H9 (cell line): ENCODE data around the gene PRPF6. TPM values are rescaled to one million over a fixed set of nuclear protein-coding genes. Genes with fewer than 3 reads are reported as not detected.

Experiments used
- DNase-seq: peaks from one replicate; pipeline ENCODE4 v3.0.0-alpha.2; 2017
- H2AFZ ChIP-seq: one replicate; pipeline ENCODE4 v1.6.1; 2013; ENCODE audit warnings: mild to moderate bottlenecking, low read length, control low read depth, moderate library complexity
- H2AK5ac ChIP-seq: 2 replicates; pipeline ENCODE4 v1.6.1; 2013; ENCODE audit warnings: low read length, control low read depth, mixed read lengths; ENCODE audit not compliant: insufficient read length
- H2BK120ac ChIP-seq: one replicate; pipeline ENCODE4 v1.6.1; 2013; ENCODE audit warnings: low read depth, mild to moderate bottlenecking, low read length, control low read depth, inconsistent platforms; ENCODE audit not compliant: poor library complexity, severe bottlenecking
- H2BK12ac ChIP-seq: 2 replicates; pipeline ENCODE4 v1.6.1; 2013; ENCODE audit warnings: low read length, control low read depth, mixed read lengths, low read depth; ENCODE audit not compliant: insufficient read length
- H2BK15ac ChIP-seq: 2 replicates; pipeline ENCODE4 v1.6.1; 2013; ENCODE audit warnings: low read depth, low read length, control low read depth
- H2BK20ac ChIP-seq: one replicate; pipeline ENCODE4 v1.6.1; 2013; ENCODE audit warnings: low read depth, mild to moderate bottlenecking, low read length, control low read depth, inconsistent platforms; ENCODE audit not compliant: poor library complexity, severe bottlenecking
- H2BK5ac ChIP-seq: 2 replicates; pipeline ENCODE4 v1.6.1; 2013; ENCODE audit warnings: low read length, control low read depth, mixed read lengths; ENCODE audit not compliant: insufficient read length
- H3K14ac ChIP-seq: 2 replicates; pipeline ENCODE4 v1.6.1; 2013; ENCODE audit warnings: low read length, control low read depth; ENCODE audit not compliant: insufficient read depth
- H3K18ac ChIP-seq: 2 replicates; pipeline ENCODE4 v1.6.1; 2013; ENCODE audit warnings: low read depth, mild to moderate bottlenecking, mixed read lengths, low read length, control low read depth; ENCODE audit not compliant: insufficient read length
- H3K23ac ChIP-seq: 2 replicates; pipeline ENCODE4 v1.6.1; 2013; ENCODE audit warnings: low read length, control low read depth, mixed read lengths, low read depth; ENCODE audit not compliant: insufficient read length
- H3K23me2 ChIP-seq: 2 replicates; pipeline ENCODE4 v1.6.1; 2013; ENCODE audit warnings: low read depth, mild to moderate bottlenecking, mixed read lengths, low read length, control low read depth; ENCODE audit not compliant: insufficient read length, poor library complexity, severe bottlenecking
- H3K27ac ChIP-seq: 2 replicates; pipeline ENCODE4 v1.5.1; 2013; ENCODE audit warnings: low read length, control low read depth, mixed read lengths, low read depth; ENCODE audit not compliant: insufficient read length
- H3K27me3 ChIP-seq: 2 replicates; pipeline ENCODE4 v1.6.1; 2013; ENCODE audit warnings: low read length, control low read depth, inconsistent platforms; ENCODE audit not compliant: insufficient read depth
- H3K4ac ChIP-seq: 2 replicates; pipeline ENCODE4 v1.6.1; 2013; ENCODE audit warnings: low read depth, mild to moderate bottlenecking, control low read depth, inconsistent platforms, low read length, moderate library complexity
- H3K4me1 ChIP-seq: 2 replicates; pipeline ENCODE4 v1.6.1; 2013; ENCODE audit warnings: low read length, control low read depth, inconsistent platforms; ENCODE audit not compliant: insufficient read depth
- H3K4me2 ChIP-seq: 2 replicates; pipeline ENCODE4 v1.6.1; 2013; ENCODE audit warnings: low read length, control low read depth, mixed read lengths; ENCODE audit not compliant: insufficient read length, insufficient read depth
- H3K56ac ChIP-seq: 2 replicates; pipeline ENCODE4 v1.6.1; 2013; ENCODE audit warnings: low read depth, mild to moderate bottlenecking, mixed read lengths, low read length, control low read depth; ENCODE audit not compliant: insufficient read length
- H3K79me1 ChIP-seq: 2 replicates; pipeline ENCODE4 v1.6.1; 2013; ENCODE audit warnings: low read depth, mild to moderate bottlenecking, moderate library complexity, low read length, control low read depth, inconsistent platforms; ENCODE audit not compliant: insufficient read depth, poor library complexity, severe bottlenecking
- H3K79me2 ChIP-seq: 2 replicates; pipeline ENCODE4 v1.6.1; 2013; ENCODE audit warnings: low read length, control low read depth, inconsistent platforms; ENCODE audit not compliant: insufficient read depth
- H3K9ac ChIP-seq: 2 replicates; pipeline ENCODE4 v1.6.1; 2013; ENCODE audit warnings: low read length, control low read depth, mixed read lengths; ENCODE audit not compliant: insufficient read length; ENCODE audit errors: extremely low read depth
- H3K9me3 ChIP-seq: one replicate; pipeline ENCODE4 v1.6.1; 2013; ENCODE audit warnings: low read depth, low read length, inconsistent platforms; ENCODE audit not compliant: control insufficient read depth
- H3T11ph ChIP-seq: one replicate; pipeline ENCODE4 v1.6.1; 2013; ENCODE audit warnings: mild to moderate bottlenecking, low read length, control low read depth, inconsistent platforms
- H4K20me1 ChIP-seq: one replicate; pipeline ENCODE4 v1.6.1; 2013; ENCODE audit not compliant: control insufficient read depth, insufficient read length, insufficient read depth
- H4K5ac ChIP-seq: 2 replicates; pipeline ENCODE4 v1.6.1; 2013; ENCODE audit warnings: low read depth, mild to moderate bottlenecking, mixed read lengths, low read length, control low read depth; ENCODE audit not compliant: insufficient read length
- H4K8ac ChIP-seq: replicated peaks from 2 replicates; pipeline ENCODE4 v1.6.1; 2013; ENCODE audit warnings: low read length, control low read depth, mixed read lengths, low read depth; ENCODE audit not compliant: insufficient read length
- H4K91ac ChIP-seq: 2 replicates; pipeline ENCODE4 v1.6.1; 2013; ENCODE audit warnings: low read depth, mild to moderate bottlenecking, moderate library complexity, mixed read lengths, low read length, control low read depth; ENCODE audit not compliant: insufficient read length
- H3K27ac Mint-ChIP-seq, 3 experiments: 2 replicates in 2 of 3; 3 replicates in 1 of 3; pipeline ENCODE4 v1.8.0; 2020 to 2021; ENCODE audit warnings: mixed read lengths in 3 of 3, mild to moderate bottlenecking in 1 of 3, moderate library complexity in 1 of 3
- H3K27me3 Mint-ChIP-seq: 2 replicates; pipeline ENCODE4 v1.8.0; 2021; ENCODE audit warnings: low read depth, mild to moderate bottlenecking, moderate library complexity, mixed read lengths
- H3K36me3 Mint-ChIP-seq, 3 experiments: 2 replicates in 2 of 3; 3 replicates in 1 of 3; pipeline ENCODE4 v1.8.0; 2020 to 2021; ENCODE audit warnings: low read depth in 3 of 3, mixed read lengths in 3 of 3; ENCODE audit not compliant: insufficient read depth in 1 of 3
- H3K4me1 Mint-ChIP-seq, 2 experiments: 2 replicates each; pipeline ENCODE4 v1.8.0; 2020; ENCODE audit warnings: mixed read lengths in 2 of 2
- H3K4me3 Mint-ChIP-seq, 2 experiments: 2 replicates in 1 of 2; 3 replicates in 1 of 2; pipeline ENCODE4 v1.8.0; 2020 to 2021; ENCODE audit warnings: mild to moderate bottlenecking in 2 of 2, mixed read lengths in 2 of 2, moderate library complexity in 1 of 2
- H3K9me3 Mint-ChIP-seq, 2 experiments: 2 replicates in 1 of 2; 3 replicates in 1 of 2; pipeline ENCODE4 v1.8.0; 2020; ENCODE audit warnings: mild to moderate bottlenecking in 2 of 2, mixed read lengths in 2 of 2, moderate library complexity in 1 of 2
- CTCF ChIP-seq: fragments of 200-600 bp; sonication (generic); conservative IDR thresholded peaks from 3 replicates; pipeline ENCODE4 v1.8.0; 2021; ENCODE audit warnings: antibody characterized with exemption, mild to moderate bottlenecking
- WGBS: extraction: QIAGEN DNeasy Blood & Tissue Kit; methylation state at CpG from one replicate; pipeline ENCODE4 v1.1.7; 2013; ENCODE audit warnings: missing lambda C conversion rate, low lambda C conversion rate, mixed read lengths; ENCODE audit not compliant: insufficient read length; ENCODE audit errors: extremely low coverage; 5-methylcytosine and 5-hydroxymethylcytosine counted together
- total RNA-seq: library from RNA; stranded (reverse); gene quantifications from 2 replicates; pipeline ENCODE4 v1.2.1, GENCODE V29; 2021

The PRPF6 gene
- total RNA-seq, 1 experiment from 2014 or later = 87.9 TPM

- H3K18ac ChIP-seq = no peak overlapping the region
- H2BK120ac ChIP-seq = no peak overlapping the region
- H3K4me1 ChIP-seq = no peaks in the 10 kb centered on the region; the same call in 1 of the 2 replicates
- H4K5ac ChIP-seq = no peak overlapping the region
- no peak overlapping the region for H3K4ac ChIP-seq
- H2BK12ac ChIP-seq = no peak overlapping the region
- no peak overlapping the region for H3T11ph ChIP-seq
- peaks cover 2% of the 10 kb centered on the region for H3K23me2 ChIP-seq
- no peak for TF ChIP-seq CTCF
- no peaks in the 10 kb centered on the region for H3K27me3 ChIP-seq
- DNase-seq = no peak
- no CpG with 5 or more reads among the region's 31 CpGs for WGBS
- H3K4me2 ChIP-seq = no peak overlapping the region
- H3K27me3 Mint-ChIP-seq = peaks cover 7% of the 10 kb centered on the region
- H3K14ac ChIP-seq = no peak overlapping the region; the same call in 1 of the 2 replicates
- H3K4me1 Mint-ChIP-seq = peaks cover 21 to 23% of the 10 kb centered on the region in 2 experiments
- H4K8ac ChIP-seq = no peak overlapping the region
- H3K79me1 ChIP-seq = no peaks in the 10 kb centered on the region
- H4K20me1 ChIP-seq = no peaks in the 10 kb centered on the region
- H3K56ac ChIP-seq = no peak overlapping the region
- no peak overlapping the region for H4K91ac ChIP-seq
- no peak overlapping the region for H2AK5ac ChIP-seq
- H2BK20ac ChIP-seq = no peak overlapping the region
- H3K23ac ChIP-seq = no peak overlapping the region
- no peak overlapping the region for H2BK5ac ChIP-seq
- no peak overlapping the region for H3K27ac ChIP-seq
- H3K79me2 ChIP-seq = no peaks in the 10 kb centered on the region
- no peaks in the 10 kb centered on the region for H3K9me3 ChIP-seq
- no peak overlapping the region for H2BK15ac ChIP-seq
- no peak overlapping the region for H2AFZ ChIP-seq
- no peak overlapping the region for H3K9ac ChIP-seq
- H3K36me3 Mint-ChIP-seq = peaks cover 17 to 61% (median 44%) of the 10 kb centered on the region in 3 experiments; a peak in 6 of 7 replicates
- no peak overlapping the region for H3K4me3 Mint-ChIP-seq
- peak overlapping the region in 1 of 3 experiments; percentile 44; a peak in 1 of 7 replicates for H3K27ac Mint-ChIP-seq
- H3K9me3 Mint-ChIP-seq = no peaks in the 10 kb centered on the region; a peak in 1 of 5 replicates
Measured at GRCh38 chr20:64032706-64033624, 52.0 kb downstream of the PRPF6 start.
